GM12872 (cell line): ENCODE results near the gene ZNF135.

Experiments used
- CTCF ChIP-seq: IDR thresholded peaks from 3 replicates; pipeline ENCODE4 v1.5.1; 2011; ENCODE audit warnings: low read depth, mild to moderate bottlenecking, low read length, moderate library complexity; ENCODE audit not compliant: insufficient read depth

The ZNF135 gene

GRCh38 chr19:58060231-58060630 lies 1.1 kb downstream of the ZNF135 start:
- no peak for TF ChIP-seq CTCF

- no peak for TF ChIP-seq CTCF
Observed at GRCh38 chr19:58063712-58064111, 4.6 kb downstream of the ZNF135 start.

DNA sequence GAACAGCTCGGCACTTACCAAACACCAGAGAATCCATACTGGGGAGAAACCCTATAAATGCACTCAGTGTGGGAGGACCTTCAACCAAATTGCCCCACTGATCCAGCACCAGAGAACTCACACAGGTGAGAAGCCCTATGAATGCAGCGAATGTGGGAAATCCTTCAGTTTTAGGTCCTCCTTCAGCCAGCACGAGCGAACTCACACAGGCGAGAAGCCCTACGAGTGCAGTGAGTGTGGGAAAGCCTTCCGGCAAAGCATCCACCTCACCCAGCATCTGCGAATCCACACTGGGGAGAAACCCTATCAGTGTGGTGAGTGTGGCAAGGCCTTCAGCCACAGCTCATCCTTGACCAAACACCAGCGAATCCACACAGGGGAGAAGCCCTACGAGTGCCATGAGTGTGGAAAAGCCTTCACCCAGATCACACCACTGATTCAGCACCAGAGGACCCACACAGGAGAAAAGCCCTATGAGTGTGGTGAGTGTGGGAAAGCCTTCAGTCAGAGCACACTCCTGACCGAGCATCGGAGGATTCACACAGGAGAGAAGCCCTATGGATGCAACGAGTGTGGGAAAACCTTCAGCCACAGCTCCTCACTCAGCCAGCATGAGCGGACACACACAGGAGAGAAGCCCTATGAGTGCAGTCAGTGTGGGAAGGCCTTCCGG lies 8.3 kb downstream of the ZNF135 start:
- no peak for TF ChIP-seq CTCF

DNA sequence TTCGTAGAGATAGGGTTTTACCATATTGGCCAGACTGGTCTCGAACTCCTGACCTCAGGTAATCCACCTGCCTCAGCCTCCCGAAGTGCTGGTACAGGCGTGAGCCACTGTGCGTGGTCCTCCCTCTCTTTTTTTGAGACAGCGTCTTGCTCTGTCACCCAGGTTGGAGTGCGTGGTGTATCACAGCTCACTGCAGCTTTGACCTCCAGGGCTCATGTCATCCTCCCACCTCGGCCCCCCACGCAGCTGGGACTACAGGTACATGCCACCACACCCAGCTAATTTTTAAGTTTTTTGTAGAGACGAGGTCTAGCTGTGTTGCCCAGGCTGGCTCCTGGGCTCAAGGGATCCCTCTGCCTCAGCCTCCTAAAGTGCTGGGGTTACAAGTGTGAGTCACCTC lies 20.7 kb downstream of the ZNF135 start:
- TF ChIP-seq CTCF: no peak

- no peak for TF ChIP-seq CTCF
Observed at GRCh38 chr19:58083021-58083420, 23.9 kb downstream of the ZNF135 start.

DNA sequence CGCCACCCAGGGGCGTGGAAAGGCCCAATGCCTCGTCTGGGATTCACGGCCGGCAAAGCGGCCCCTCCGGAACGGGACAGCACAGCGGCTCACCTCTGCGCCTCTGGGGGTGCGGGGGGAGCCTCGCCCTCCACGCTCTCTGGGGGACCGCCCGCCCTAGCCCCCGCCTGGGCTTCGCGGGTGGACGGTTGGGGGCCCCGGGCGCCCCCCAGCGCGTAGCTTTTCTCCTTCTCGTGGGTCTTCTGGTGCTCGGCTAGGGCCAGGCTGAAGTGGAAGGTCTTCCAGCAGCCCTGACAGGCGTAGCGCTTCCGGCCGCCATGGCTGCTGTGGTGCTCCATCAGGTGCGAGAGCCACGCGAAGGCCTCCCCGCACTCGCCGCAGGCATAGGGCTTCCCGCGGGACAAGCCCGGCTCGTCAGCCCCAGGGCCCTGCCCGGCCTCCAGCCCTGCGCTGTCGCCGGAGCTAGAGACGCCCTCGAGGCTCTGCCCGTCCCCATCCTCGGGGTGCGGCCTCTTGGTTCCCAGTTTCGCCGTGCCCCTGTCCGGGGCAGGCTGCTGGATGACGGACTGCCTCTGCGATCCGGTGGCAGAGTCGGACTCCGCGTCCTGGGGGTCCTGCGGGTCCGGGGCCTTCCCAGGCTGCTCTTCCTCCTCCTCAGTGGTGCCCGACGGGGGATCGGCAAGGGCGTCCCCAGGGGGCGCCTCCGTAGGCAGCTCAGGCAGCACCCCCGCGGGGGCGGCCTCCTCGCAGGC lies 25.7 kb downstream of the ZNF135 start:
- TF ChIP-seq CTCF: no peak

DNA sequence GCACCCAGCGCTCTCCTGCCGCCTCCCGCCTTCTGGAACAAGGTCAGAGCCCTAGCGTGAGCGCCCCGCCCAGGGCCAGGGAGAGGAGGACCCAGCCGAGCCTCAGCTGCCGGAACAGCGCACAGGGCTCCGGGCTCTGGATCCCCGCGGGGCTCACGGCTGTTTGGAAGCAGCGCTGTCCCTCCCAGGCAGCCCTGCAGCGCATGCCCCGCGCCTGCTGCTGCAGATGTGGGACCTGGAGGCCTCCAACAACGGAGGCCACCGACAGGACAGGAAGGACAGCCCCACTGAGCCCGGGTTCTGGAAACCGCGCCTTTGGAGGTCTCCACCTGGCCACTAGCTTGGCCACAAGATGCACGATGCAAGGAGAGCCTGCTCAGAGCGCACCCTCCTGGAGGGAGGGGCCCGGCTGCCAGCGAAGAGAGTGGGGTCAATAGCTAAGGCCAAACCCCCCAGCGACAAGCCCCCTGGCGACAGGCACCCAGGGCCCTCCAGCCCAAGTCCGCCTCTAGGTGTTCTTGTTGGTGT lies 26.3 kb downstream of the ZNF135 start:
- TF ChIP-seq CTCF: no peak
